ENCODE data around the gene NEK8. TPM values are rescaled to one million over a fixed set of nuclear protein-coding genes. Genes with fewer than 3 reads are reported as not detected.

The NEK8 gene
- total RNA-seq, 4 donors from 2014 or later = 1.1 to 7.3 (median 2.6) TPM

GRCh38 chr17:28746611-28747050 lies 18.0 kb downstream of the NEK8 start:
- peaks cover 59 to 90% (median 66%) of the 10 kb centered on the region in 3 donors for H3K4me1 ChIP-seq
- H3K9me3 ChIP-seq = no peaks in the 10 kb centered on the region
- TF ChIP-seq POLR2A (IDR thresholded peaks at IDR 0.05) (no peak), CTCF (IDR thresholded peaks at IDR 0.05) (no peak)
- H3K36me3 ChIP-seq = peaks cover 7 to 27% (median 22%) of the 10 kb centered on the region in 3 donors
- intact Hi-C loops (cut with DNase I) = no loop called here
- peak overlapping the region; percentile 56 to 97 (median 64) for H3K4me3 ChIP-seq
- H3K27me3 ChIP-seq = no peaks in the 10 kb centered on the region
- peak overlapping the region; percentile 94 to 99 (median 98) for H3K27ac ChIP-seq
- no peak for DNase-seq
- 50% methylated on average over 1 of the region's 5 CpGs; no CpG with 5 or more reads in 1 of the 2 donors for WGBS, 2 donors

- 43% methylated on average over 1 of the region's 7 CpGs; no CpG with 5 or more reads in 1 of the 2 donors for WGBS, 2 donors
- peaks cover 59 to 84% (median 66%) of the 10 kb centered on the region in 3 donors for H3K4me1 ChIP-seq
- H3K9me3 ChIP-seq = no peaks in the 10 kb centered on the region
- no peak for DNase-seq
- peaks cover 7 to 30% (median 22%) of the 10 kb centered on the region in 3 donors for H3K36me3 ChIP-seq
- H3K27me3 ChIP-seq = no peaks in the 10 kb centered on the region
- no peak for TF ChIP-seq CTCF (IDR thresholded peaks at IDR 0.05)
- peak in 1 of 4 donors; percentile 12 for TF ChIP-seq POLR2A (IDR thresholded peaks at IDR 0.05)
- H3K27ac ChIP-seq = peak overlapping the region; percentile 94 to 99 (median 98)
- intact Hi-C loops (cut with DNase I) = no loop called here
- peak overlapping the region in 3 of 4 donors; percentile 56 to 97 (median 70) for H3K4me3 ChIP-seq
Observed at GRCh38 chr17:28747051-28747691, 18.6 kb downstream of the NEK8 start.

DNA sequence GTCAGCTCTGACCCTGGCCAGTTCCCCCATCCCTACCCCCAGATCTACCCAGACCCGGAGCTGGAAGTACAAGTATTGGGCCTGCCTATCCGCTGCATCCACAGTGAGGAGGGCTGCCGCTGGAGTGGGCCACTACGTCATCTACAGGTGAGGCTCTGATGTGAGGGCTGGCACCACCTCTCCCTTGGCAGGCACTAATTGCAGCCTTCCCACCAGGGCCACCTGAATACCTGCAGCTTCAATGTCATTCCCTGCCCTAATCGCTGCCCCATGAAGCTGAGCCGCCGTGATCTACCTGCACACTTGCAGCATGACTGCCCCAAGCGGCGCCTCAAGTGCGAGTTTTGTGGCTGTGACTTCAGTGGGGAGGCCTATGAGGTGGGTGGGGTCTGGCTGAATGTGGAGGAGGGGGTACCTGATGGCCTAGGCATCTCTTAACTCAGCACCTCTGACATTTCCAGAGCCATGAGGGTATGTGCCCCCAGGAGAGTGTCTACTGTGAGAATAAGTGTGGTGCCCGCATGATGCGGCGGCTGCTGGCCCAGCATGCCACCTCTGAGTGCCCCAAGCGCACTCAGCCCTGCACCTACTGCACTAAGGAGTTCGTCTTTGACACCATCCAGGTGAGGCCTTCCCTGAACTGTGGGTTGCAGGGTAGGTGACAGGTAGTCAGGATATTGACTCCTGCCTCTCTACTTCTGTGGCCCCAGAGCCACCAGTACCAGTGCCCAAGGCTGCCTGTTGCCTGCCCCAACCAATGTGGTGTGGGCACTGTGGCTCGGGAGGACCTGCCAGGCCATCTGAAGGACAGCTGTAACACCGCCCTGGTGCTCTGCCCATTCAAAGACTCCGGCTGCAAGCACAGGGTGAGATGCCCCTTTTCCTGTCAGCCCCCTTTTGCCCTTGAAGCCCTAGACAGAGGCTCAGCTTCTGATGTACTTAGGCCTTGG lies 19.5 kb downstream of the NEK8 start:
- intact Hi-C loops (cut with DNase I) = no loop called here
- H3K36me3 ChIP-seq = peaks cover 7 to 35% (median 22%) of the 10 kb centered on the region in 3 donors
- 50 to 88% methylated on average over 6 to 8 of the region's 18 CpGs for WGBS, 2 donors
- peak overlapping the region; percentile 94 to 99 (median 98) for H3K27ac ChIP-seq
- no peaks in the 10 kb centered on the region for H3K27me3 ChIP-seq
- peaks cover 57 to 75% (median 65%) of the 10 kb centered on the region in 3 donors for H3K4me1 ChIP-seq
- TF ChIP-seq CTCF (IDR thresholded peaks at IDR 0.05) = no peak
- TF ChIP-seq POLR2A (IDR thresholded peaks at IDR 0.05) = no peak
- peak overlapping the region in 1 of 4 donors; percentile 97 for H3K4me3 ChIP-seq
- DNase-seq = no peak
- H3K9me3 ChIP-seq = no peaks in the 10 kb centered on the region

- WGBS, 2 donors = 54 to 100% methylated on average over 1 to 8 of the region's 18 CpGs
- TF ChIP-seq CTCF (IDR thresholded peaks at IDR 0.05) = no peak
- TF ChIP-seq POLR2A (IDR thresholded peaks at IDR 0.05) = no peak
- peaks cover 53 to 68% (median 58%) of the 10 kb centered on the region in 3 donors for H3K4me1 ChIP-seq
- intact Hi-C loops (cut with DNase I) = no loop called here
- H3K27me3 ChIP-seq = no peaks in the 10 kb centered on the region
- no peak for DNase-seq
- peaks cover 7 to 35% (median 22%) of the 10 kb centered on the region in 3 donors for H3K36me3 ChIP-seq
- H3K9me3 ChIP-seq = no peaks in the 10 kb centered on the region
- H3K27ac ChIP-seq = peak overlapping the region in 3 of 4 donors; percentile 69 to 99 (median 94)
- H3K4me3 ChIP-seq = no peak overlapping the region
Observed at GRCh38 chr17:28748852-28749515, 20.4 kb downstream of the NEK8 start.
